ENCODE measurements around the gene TDP2.
A peak's percentile ranks its signal among the peaks of the same experiment; 100 is the strongest.

TDP2 gene

GRCh38 chr6:24607310-24608105 is 59.2 kb downstream of the TDP2 start:
- DNase-seq (ENCODE audit: low spot score): no peak
- in situ Hi-C loops (cut with MboI; ENCODE audit: low pct_unique_long_range_greater_than_20kb, low sequenced_read_pairs, unreplicated experiment): no loop called here
- TF ChIP-seq CTCF (IDR thresholded peaks at IDR 0.05; ENCODE audit: extremely low read depth, insufficient read depth, missing control alignments): no peak

- no peak for DNase-seq (ENCODE audit: low spot score)
- no peak for TF ChIP-seq CTCF (IDR thresholded peaks at IDR 0.05; ENCODE audit: extremely low read depth, insufficient read depth, missing control alignments)
- in situ Hi-C loops (cut with MboI; ENCODE audit: low pct_unique_long_range_greater_than_20kb, low sequenced_read_pairs, unreplicated experiment): no loop called here
Measured at GRCh38 chr6:24606200-24606930, 60.3 kb downstream of the TDP2 start.

GRCh38 chr6:24603241-24603640 is 63.5 kb downstream of the TDP2 start:
- DNase-seq (ENCODE audit: low spot score): no peak
- no peak for TF ChIP-seq CTCF (IDR thresholded peaks at IDR 0.05; ENCODE audit: extremely low read depth, insufficient read depth, missing control alignments)
- in situ Hi-C loops (cut with MboI; ENCODE audit: low pct_unique_long_range_greater_than_20kb, low sequenced_read_pairs, unreplicated experiment): no loop called here

- in situ Hi-C loops (cut with MboI; ENCODE audit: low pct_unique_long_range_greater_than_20kb, low sequenced_read_pairs, unreplicated experiment): no loop called here
- peak; percentile 23 for TF ChIP-seq CTCF (IDR thresholded peaks at IDR 0.05; ENCODE audit: extremely low read depth, insufficient read depth, missing control alignments)
- no peak for DNase-seq (ENCODE audit: low spot score)
Measured at GRCh38 chr6:24600903-24601302, 65.8 kb downstream of the TDP2 start.
